Activated CD4-positive, CD25-positive, alpha-beta regulatory T cell treated with anti-CD3 and anti-CD28 coated beads, Interleukin-2, amount 50 U/mL, for 72 hours (primary cell): ENCODE results near the gene SEPTIN5.
A peak's percentile ranks its signal among the peaks of the same experiment; 100 is the strongest.
"Not testable (repeated sequence)": the region's sequence is repeated elsewhere in the genome, so short reads cannot be mapped to it uniquely, and the experiment has no call there.

Experiments
- DNase-seq: peaks from one replicate; pipeline ENCODE4 v3.0.0; 2021

The SEPTIN5 gene

DNA sequence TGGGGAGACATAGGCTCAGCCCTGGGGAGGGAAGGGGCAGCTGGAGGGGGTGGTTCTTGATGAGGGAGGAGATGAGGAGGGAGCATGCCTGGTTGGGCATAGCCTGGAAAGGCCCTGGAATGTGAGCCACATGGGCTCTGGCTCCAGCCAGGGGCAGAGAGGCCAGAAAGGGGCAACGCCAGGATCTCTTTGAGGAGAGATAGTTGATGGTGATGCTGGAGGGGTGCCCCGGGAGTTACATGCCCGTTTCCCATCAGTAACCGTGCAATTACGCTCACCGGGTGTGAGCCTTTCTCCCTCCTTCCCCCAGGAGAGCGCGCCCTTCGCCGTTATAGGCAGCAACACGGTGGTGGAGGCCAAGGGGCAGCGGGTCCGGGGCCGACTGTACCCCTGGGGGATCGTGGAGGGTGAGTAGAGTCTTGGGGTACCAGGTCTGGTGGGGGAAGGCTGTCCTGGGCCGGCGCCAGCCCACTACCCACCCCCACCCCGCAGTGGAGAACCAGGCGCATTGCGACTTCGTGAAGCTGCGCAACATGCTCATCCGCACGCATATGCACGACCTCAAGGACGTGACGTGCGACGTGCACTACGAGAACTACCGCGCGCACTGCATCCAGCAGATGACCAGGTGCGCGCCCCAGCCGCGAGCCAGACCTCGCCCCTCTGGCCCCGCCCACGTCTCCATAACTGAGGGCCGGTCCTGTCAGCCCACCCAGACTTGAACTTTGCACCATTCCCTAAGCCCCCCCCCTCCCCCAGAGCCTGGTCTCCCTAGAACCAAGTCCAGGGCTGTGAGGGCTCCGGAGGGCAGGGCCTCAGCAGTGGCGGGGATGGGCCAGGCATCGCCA, 7.3 kb downstream of the SEPTIN5 start:
- DNase-seq, result no peak

DNA sequence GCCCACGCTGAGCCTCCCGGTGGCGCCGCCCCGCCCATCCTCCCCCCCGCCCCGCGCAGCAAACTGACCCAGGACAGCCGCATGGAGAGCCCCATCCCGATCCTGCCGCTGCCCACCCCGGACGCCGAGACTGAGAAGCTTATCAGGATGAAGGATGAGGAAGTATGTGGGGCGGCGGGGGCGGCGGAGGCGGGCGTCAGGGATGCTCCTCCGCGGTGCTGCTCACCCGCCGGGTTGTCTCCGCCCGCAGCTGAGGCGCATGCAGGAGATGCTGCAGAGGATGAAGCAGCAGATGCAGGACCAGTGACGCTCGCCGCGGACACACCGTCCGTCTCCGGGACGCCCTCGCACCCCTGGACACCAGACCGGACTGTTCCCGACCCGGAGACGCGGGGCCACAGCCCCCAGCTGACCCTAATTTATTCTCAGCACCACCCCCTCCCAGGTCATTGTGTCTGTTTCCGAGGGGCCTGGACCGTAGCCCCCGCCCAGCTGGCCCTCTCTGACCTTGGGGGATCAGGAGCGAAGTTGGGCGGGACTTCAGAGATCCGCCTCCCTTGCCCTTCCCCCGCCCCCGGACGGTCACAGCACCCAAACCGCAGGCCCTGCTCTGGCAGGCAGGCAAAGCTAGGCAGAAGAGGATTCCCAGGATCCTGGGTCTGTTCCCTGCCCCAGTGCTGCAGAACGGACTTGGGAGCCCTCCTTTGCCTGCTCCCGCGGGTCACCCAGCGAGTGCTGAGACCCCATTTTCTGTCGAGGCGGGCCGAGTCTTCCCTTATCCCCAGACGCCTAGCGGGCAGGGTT, 8.1 kb downstream of the SEPTIN5 start:
- DNase-seq, result no peak

- no peak for DNase-seq
These were observed 8.6 kb downstream of the SEPTIN5 start for GRCh38 chr22:19722982-19723231.

GRCh38 chr22:19723232-19723982, 9.1 kb downstream of the SEPTIN5 start, which contains the start of gene GP1BB:
TSS of gene GP1BB (plus strand) at chr22:19723539. CDS start at chr22:19723570, 31 bp downstream.
- DNase-seq, result peak; percentile 48

DNA sequence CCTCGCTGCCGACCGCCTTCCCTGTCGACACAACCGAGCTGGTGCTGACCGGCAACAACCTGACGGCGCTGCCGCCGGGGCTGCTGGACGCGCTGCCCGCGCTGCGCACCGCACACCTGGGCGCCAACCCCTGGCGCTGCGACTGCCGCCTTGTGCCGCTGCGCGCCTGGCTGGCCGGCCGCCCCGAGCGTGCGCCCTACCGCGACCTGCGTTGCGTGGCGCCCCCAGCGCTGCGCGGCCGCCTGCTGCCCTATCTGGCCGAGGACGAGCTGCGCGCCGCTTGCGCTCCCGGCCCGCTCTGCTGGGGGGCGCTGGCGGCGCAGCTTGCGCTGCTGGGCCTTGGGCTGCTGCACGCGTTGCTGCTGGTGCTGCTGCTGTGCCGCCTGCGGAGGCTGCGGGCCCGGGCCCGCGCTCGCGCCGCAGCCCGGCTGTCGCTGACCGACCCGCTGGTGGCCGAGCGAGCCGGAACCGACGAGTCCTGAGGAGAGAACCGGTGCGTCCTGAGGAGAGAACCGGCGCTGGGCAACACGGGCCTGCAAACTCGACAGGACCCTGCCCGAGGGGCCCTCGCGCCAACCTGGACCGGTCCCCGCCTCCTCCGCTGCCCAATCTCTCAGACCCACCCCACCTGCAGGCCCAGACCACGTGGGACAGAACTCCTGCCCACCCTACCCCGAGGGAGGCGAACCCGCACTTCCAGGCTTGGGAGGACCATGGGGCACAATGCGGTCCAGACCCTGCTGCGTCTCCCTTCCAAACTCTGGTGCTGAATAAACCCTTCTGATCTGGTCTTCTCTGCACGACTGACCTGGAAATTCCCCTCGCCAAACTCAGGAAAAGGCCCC, 9.9 kb downstream of the SEPTIN5 start:
- no peak for DNase-seq

DNA sequence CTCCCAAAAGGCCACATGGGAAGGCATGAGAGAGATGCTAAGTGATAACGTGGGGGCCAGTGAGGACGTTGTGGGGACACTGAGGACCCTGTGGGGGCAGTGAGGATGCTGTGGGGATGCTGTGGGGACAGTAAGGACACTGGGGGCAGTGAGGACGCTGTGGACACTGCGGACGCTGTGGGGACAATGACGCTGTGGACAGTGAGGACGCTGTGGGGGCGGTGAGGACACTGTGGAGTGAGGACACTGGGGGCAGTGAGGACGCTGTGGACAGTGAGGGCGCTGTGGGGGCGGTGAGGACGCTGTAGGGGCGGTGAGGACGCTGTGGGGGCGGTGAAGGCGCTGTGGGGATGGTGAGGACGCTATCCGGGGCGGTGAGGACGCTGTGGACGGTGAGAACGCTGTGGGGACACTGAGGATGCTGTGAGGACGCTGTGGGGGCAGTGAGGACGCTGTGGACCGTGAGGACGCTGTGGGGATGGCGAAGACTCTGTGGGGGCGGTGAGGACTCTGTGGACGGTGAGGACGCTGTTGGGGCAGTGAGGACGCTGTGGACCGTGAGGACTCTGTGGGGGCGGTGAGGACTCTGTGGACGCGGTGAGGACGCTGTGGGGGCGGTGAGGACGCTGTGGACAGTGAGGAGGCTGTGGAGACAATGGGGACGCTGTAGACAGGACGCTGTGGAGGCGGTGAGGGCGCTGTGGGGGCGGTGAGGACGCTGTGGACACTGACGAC, 10.8 kb downstream of the SEPTIN5 start:
- DNase-seq, result no peak

- DNase-seq, result not testable (repeated sequence)
These were observed 11.9 kb downstream of the SEPTIN5 start for GRCh38 chr22:19726064-19726788.

DNA sequence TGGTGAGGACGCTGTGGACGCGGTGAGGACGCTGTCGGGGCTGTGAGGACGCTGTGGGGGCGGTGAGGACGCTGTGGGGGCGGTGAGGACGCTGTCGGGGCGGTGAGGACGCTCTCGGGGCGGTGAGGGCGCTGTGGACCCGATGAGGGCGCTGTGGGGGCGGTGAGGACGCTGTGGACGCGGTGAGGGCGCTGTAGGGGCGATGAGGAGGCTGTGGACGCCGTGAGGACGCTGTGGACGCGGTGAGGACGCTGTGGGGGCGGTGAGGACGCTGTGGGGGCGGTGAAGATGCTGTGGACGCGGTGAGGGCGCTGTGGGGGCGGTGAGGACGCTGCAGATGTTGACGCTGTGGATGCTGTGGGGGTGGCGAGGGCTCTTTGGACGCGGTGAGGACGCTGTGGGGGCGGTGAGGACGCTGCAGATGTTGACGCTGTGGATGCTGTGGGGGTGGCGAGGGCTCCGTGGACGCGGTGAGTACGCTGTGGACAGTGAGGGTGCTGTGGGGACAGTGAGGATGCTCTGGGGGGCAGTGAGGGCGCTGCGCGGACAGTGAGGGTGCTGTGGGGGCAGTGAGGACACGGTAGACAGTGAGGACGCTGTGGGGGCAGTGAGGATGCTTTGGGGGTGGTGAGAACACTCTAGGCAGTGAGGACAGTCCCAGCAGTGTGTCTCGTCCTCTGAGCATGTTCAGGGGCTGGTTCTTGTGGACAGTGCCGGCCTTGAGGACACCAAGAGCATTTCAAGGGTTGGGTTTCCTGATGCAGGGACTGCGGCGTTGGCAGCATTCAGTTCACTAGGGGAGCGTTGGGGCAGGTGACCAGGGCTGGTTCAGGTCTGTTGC, 13.2 kb downstream of the SEPTIN5 start:
- no peak for DNase-seq

DNA sequence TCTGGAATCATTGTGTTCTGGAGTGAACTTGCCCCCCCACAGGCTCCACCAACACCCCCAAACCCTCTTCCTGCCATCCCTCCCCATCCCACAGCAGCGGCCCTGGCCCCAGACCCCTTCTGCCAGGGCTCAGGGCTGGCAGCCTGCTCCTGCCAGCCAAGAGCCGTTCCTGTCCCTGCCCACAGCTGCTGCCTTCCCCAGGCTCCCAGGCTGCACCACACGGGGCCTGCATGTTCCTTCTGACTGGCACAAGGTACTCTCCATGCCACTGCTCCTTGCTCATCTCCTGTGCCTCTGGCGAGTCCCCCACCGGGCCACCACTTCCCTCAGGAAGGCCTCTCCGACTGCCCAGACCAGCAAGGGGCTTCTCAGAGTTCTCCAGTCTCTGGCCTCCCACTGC, 14.0 kb downstream of the SEPTIN5 start:
- DNase-seq, result no peak

DNA sequence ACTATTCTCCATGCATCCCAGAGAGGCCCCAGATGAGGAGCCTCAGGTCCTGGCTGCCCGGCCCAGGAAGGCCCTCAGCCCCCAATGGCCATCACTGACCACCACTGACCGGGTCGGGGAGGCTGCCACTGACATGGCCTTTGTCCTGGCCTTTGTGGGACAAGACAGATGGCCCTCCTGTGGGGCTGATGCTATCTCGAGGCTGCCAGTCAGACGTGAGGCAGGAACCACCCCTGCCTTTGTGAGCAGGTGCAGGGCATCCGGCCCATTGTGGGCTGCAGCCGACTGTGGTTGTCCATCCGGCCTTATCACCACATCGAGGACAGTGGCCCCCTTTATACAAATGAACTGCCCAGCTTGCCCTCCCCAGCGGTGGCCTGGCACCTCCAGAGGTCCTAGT, 14.5 kb downstream of the SEPTIN5 start:
- DNase-seq, result no peak

DNA sequence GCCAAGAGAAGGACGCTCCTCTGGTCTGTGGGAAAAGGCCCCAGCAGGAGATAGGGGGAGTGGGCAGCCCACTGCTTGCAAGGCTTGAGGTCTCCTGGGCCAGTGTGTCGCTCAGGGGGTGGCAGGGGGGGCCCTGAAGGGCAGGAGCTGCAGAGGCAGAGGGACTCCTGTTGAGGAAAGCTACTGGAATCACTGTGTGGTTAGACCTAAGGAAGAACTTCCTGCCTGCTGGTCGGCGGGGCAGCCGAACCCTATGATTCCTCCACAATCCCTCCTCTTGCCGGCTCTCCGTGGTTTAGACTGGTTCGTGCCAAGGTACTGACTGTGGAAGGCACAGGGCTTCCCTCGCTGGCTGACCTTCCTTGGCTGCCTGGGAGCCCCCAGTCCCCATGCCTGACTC, 15.2 kb downstream of the SEPTIN5 start:
- DNase-seq, result no peak

DNA sequence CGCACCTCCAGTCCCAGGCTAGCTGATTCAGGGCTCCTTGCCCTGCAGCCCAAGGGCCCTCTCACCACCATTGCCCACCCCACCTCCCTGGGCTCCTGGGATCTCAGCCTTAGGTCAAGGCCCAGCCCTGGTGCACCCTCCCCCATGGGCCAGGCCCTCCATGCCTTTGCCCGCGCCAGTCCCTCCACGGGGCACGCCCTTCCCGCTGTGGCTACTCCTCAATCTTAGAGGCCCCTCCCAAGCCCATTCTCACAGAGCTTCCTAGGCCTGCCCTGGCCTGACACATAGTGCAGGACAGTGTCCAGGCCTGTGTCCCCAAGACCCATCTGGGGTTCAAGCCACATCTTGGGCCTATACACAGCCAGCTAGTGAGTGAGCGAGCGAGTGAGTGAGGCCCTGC, 15.9 kb downstream of the SEPTIN5 start:
- DNase-seq, result no peak

GRCh38 chr22:19730655-19731360, 16.5 kb downstream of the SEPTIN5 start:
- DNase-seq, result peak; percentile 87

- no peak for DNase-seq
These were observed 17.2 kb downstream of the SEPTIN5 start for GRCh38 chr22:19731361-19732135.

GRCh38 chr22:19732403-19733113, 18.3 kb downstream of the SEPTIN5 start:
- DNase-seq, result no peak

DNA sequence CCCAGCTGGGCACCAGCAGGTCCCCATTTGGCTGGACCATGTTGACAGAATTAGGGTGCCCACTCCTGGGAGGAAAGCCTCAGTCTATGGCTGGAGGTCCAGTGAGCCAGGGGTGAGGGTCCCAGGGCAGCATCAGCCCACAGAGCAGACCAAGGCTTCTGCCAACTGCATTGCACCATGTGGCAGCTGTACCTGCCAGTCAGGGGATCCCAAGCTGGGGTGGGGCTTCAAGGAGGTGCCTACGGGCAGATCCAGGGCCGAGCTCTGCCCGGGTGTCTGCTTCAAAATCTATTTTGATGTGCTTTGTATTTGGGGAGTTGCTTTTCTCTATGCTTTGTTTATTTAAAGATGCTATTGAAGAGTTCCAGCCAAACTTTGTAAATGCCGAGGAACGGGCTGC, 19.5 kb downstream of the SEPTIN5 start:
- DNase-seq, result no peak

DNA sequence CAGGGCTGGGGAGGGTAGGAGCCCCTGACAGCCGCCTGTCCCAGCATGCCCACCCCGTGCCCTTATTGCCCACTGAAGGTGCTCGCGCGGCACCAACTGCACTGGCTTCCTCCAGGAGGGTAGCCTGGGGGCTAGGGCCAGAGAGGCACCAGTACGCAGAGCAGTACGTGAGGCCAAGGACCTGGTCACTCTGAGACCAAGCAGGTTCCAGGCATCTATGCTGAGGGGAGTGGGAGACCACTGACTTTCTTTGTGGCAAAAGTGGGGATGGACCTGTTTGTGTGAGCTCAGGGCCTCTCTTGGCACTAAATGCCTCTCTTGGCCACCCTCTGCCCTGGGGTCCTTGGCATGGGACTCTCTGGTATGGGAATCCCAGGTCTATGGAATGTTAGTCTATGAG, 19.9 kb downstream of the SEPTIN5 start:
- DNase-seq, result no peak

DNA sequence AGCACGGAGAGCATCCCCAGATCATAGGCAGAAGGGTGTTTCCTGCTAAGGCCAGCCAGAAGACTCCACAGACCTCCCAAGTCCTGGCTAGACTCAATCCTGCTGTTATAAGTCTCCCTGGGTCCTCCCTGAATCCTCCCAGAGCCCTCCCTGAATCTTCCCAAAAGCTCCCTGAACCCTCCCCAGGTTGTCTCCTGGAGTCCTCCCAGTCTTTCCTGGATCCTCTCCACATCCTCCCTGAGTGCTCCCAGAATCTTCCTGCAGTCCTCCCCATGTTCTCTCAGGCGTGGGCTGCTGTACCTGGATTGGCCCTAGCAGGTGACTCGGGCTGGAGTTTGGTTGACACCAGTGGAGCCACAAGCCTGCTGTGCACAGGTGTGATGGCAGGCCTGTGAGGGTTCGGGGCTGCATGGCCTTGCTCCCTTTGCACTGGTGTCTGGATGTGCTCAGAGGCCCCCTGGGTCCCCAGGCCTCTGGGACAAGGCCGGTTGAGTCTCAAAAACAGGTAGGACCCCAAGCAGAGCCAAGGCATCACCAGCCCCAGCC, 20.6 kb downstream of the SEPTIN5 start:
- DNase-seq, result no peak
